ENCODE results near the gene GARNL3.

GARNL3 gene

GRCh38 chr9:127303830-127304229 is 39.3 kb downstream of the GARNL3 start:
- Mint-ChIP-seq H3K27ac (no peak overlapping the region), H3K4me1 (ENCODE audit: low read depth) (peaks cover 11% of the 10 kb centered on the region), H3K36me3 (ENCODE audit: low read depth) (no peaks in the 10 kb centered on the region), H3K4me3 (no peak overlapping the region), H3K9me3 (no peaks in the 10 kb centered on the region), H3K27me3 (no peaks in the 10 kb centered on the region)
- intact Hi-C loops (cut with micrococcal nuclease) = no loop called here

- peaks cover 21% of the 10 kb centered on the region for H3K4me1 Mint-ChIP-seq (ENCODE audit: low read depth)
- H3K27ac Mint-ChIP-seq = no peak overlapping the region
- H3K4me3 Mint-ChIP-seq = no peak overlapping the region
- H3K27me3 Mint-ChIP-seq = no peaks in the 10 kb centered on the region
- no peaks in the 10 kb centered on the region for H3K36me3 Mint-ChIP-seq (ENCODE audit: low read depth)
- H3K9me3 Mint-ChIP-seq = no peaks in the 10 kb centered on the region
- intact Hi-C loops (cut with micrococcal nuclease) = no loop called here
These were observed 40.7 kb downstream of the GARNL3 start for GRCh38 chr9:127305206-127305837.

- Mint-ChIP-seq H3K27ac (no peak overlapping the region), H3K9me3 (no peaks in the 10 kb centered on the region), H3K36me3 (ENCODE audit: low read depth) (no peaks in the 10 kb centered on the region), H3K4me3 (no peak overlapping the region), H3K27me3 (no peaks in the 10 kb centered on the region), H3K4me1 (ENCODE audit: low read depth) (peaks cover 21% of the 10 kb centered on the region)
- intact Hi-C loops (cut with micrococcal nuclease) = no loop called here
These were observed 41.3 kb downstream of the GARNL3 start for GRCh38 chr9:127305838-127306226.

GRCh38 chr9:127307802-127308201 is 43.2 kb downstream of the GARNL3 start:
- Mint-ChIP-seq H3K9me3 (no peaks in the 10 kb centered on the region), H3K4me1 (ENCODE audit: low read depth) (peaks cover 21% of the 10 kb centered on the region), H3K27ac (no peak overlapping the region), H3K36me3 (ENCODE audit: low read depth) (no peaks in the 10 kb centered on the region), H3K27me3 (no peaks in the 10 kb centered on the region), H3K4me3 (no peak overlapping the region)
- intact Hi-C loops (cut with micrococcal nuclease) = no loop called here

- no peaks in the 10 kb centered on the region for H3K36me3 Mint-ChIP-seq (ENCODE audit: low read depth)
- no peaks in the 10 kb centered on the region for H3K9me3 Mint-ChIP-seq
- intact Hi-C loops (cut with micrococcal nuclease) = no loop called here
- no peak overlapping the region for H3K27ac Mint-ChIP-seq
- H3K4me3 Mint-ChIP-seq = no peak overlapping the region
- H3K4me1 Mint-ChIP-seq (ENCODE audit: low read depth) = peaks cover 21% of the 10 kb centered on the region
- peaks cover 3% of the 10 kb centered on the region for H3K27me3 Mint-ChIP-seq
These were observed 44.3 kb downstream of the GARNL3 start for GRCh38 chr9:127308652-127309434.

- Mint-ChIP-seq H3K4me3 (no peak overlapping the region), H3K4me1 (ENCODE audit: low read depth) (peaks cover 21% of the 10 kb centered on the region), H3K9me3 (no peaks in the 10 kb centered on the region), H3K27me3 (peaks cover 3% of the 10 kb centered on the region), H3K36me3 (ENCODE audit: low read depth) (no peaks in the 10 kb centered on the region), H3K27ac (no peak overlapping the region)
- intact Hi-C loops (cut with micrococcal nuclease) = no loop called here
These were observed 45.1 kb downstream of the GARNL3 start for GRCh38 chr9:127309715-127310114.

- no peaks in the 10 kb centered on the region for H3K36me3 Mint-ChIP-seq (ENCODE audit: low read depth)
These were observed 46.7 kb downstream of the GARNL3 start for GRCh38 chr9:127311239-127311741.

GRCh38 chr9:127313042-127313560 is 48.5 kb downstream of the GARNL3 start:
- Mint-ChIP-seq H3K4me1 (ENCODE audit: low read depth) (peaks cover 31% of the 10 kb centered on the region), H3K36me3 (ENCODE audit: low read depth) (no peaks in the 10 kb centered on the region), H3K9me3 (no peaks in the 10 kb centered on the region), H3K4me3 (no peak overlapping the region), H3K27me3 (peaks cover 19% of the 10 kb centered on the region), H3K27ac (no peak overlapping the region)
- intact Hi-C loops (cut with micrococcal nuclease) = no loop called here

More at GRCh38 chr9:127311239-127311741, 46.7 kb downstream of the GARNL3 start:
- H3K27me3 Mint-ChIP-seq = peaks cover 10% of the 10 kb centered on the region
- H3K4me1 Mint-ChIP-seq (ENCODE audit: low read depth) = peaks cover 21% of the 10 kb centered on the region
- H3K9me3 Mint-ChIP-seq = no peaks in the 10 kb centered on the region
- H3K27ac Mint-ChIP-seq = no peak overlapping the region
- H3K4me3 Mint-ChIP-seq = no peak overlapping the region
- intact Hi-C loops (cut with micrococcal nuclease) = no loop called here

- intact Hi-C loops (cut with micrococcal nuclease) = no loop called here
- no peak overlapping the region for H3K27ac Mint-ChIP-seq
- no peaks in the 10 kb centered on the region for H3K36me3 Mint-ChIP-seq (ENCODE audit: low read depth)
- no peaks in the 10 kb centered on the region for H3K9me3 Mint-ChIP-seq
- H3K27me3 Mint-ChIP-seq = peaks cover 24% of the 10 kb centered on the region
- peaks cover 27% of the 10 kb centered on the region for H3K4me1 Mint-ChIP-seq (ENCODE audit: low read depth)
- no peak overlapping the region for H3K4me3 Mint-ChIP-seq
These were observed 50.3 kb downstream of the GARNL3 start for GRCh38 chr9:127314911-127315310.

- intact Hi-C loops (cut with micrococcal nuclease) = no loop called here
- H3K36me3 Mint-ChIP-seq (ENCODE audit: low read depth) = no peaks in the 10 kb centered on the region
- no peak overlapping the region for H3K4me3 Mint-ChIP-seq
- H3K27ac Mint-ChIP-seq = no peak overlapping the region
- no peaks in the 10 kb centered on the region for H3K9me3 Mint-ChIP-seq
- peaks cover 27% of the 10 kb centered on the region for H3K27me3 Mint-ChIP-seq
- H3K4me1 Mint-ChIP-seq (ENCODE audit: low read depth) = peaks cover 26% of the 10 kb centered on the region
These were observed 52.2 kb downstream of the GARNL3 start for GRCh38 chr9:127316586-127317323.

GRCh38 chr9:127318651-127319167 is 54.1 kb downstream of the GARNL3 start:
- Mint-ChIP-seq H3K27me3 (peaks cover 27% of the 10 kb centered on the region), H3K36me3 (ENCODE audit: low read depth) (no peaks in the 10 kb centered on the region), H3K4me1 (ENCODE audit: low read depth) (peaks cover 34% of the 10 kb centered on the region), H3K9me3 (no peaks in the 10 kb centered on the region), H3K4me3 (no peak overlapping the region), H3K27ac (no peak overlapping the region)
- intact Hi-C loops (cut with micrococcal nuclease) = no loop called here

- Mint-ChIP-seq H3K36me3 (ENCODE audit: low read depth) (no peaks in the 10 kb centered on the region), H3K4me1 (ENCODE audit: low read depth) (peaks cover 34% of the 10 kb centered on the region), H3K27ac (no peak overlapping the region), H3K9me3 (no peaks in the 10 kb centered on the region), H3K4me3 (no peak overlapping the region), H3K27me3 (peaks cover 27% of the 10 kb centered on the region)
- intact Hi-C loops (cut with micrococcal nuclease) = no loop called here
These were observed 55.0 kb downstream of the GARNL3 start for GRCh38 chr9:127319366-127320114.

- peaks cover 27% of the 10 kb centered on the region for H3K27me3 Mint-ChIP-seq
- intact Hi-C loops (cut with micrococcal nuclease) = no loop called here
- no peaks in the 10 kb centered on the region for H3K36me3 Mint-ChIP-seq (ENCODE audit: low read depth)
These were observed 55.5 kb downstream of the GARNL3 start for GRCh38 chr9:127320115-127320378.

More at GRCh38 chr9:127320115-127320378, 55.5 kb downstream of the GARNL3 start:
- Mint-ChIP-seq H3K4me3 (no peak overlapping the region), H3K9me3 (no peaks in the 10 kb centered on the region), H3K27ac (no peak overlapping the region), H3K4me1 (ENCODE audit: low read depth) (peaks cover 34% of the 10 kb centered on the region)

Measured in dendritic cell treated with granulocyte-macrophage colony-stimulating factor and Interleukin-4, amounts not matched to agents 40 ng/mL and 50 ng/mL, for 4 days (primary cell).